GM12875 (cell line): Measurements from ENCODE around the gene MAPK8.

Experiments used
- H3K4me3 ChIP-seq: one replicate; pipeline ENCODE4 v1.5.1; 2011; ENCODE audit warnings: low read depth, low read length, control low read depth
- TF ChIP-seq, protein P1 (sequence below): IDR thresholded peaks from 2 replicates; pipeline ENCODE4 v1.5.1; 2011; ENCODE audit warnings: low read depth, mild to moderate bottlenecking, control low read depth, inconsistent platforms, low read length, moderate library complexity, borderline replicate concordance; ENCODE audit not compliant: insufficient read depth

MAPK8 gene

DNA sequence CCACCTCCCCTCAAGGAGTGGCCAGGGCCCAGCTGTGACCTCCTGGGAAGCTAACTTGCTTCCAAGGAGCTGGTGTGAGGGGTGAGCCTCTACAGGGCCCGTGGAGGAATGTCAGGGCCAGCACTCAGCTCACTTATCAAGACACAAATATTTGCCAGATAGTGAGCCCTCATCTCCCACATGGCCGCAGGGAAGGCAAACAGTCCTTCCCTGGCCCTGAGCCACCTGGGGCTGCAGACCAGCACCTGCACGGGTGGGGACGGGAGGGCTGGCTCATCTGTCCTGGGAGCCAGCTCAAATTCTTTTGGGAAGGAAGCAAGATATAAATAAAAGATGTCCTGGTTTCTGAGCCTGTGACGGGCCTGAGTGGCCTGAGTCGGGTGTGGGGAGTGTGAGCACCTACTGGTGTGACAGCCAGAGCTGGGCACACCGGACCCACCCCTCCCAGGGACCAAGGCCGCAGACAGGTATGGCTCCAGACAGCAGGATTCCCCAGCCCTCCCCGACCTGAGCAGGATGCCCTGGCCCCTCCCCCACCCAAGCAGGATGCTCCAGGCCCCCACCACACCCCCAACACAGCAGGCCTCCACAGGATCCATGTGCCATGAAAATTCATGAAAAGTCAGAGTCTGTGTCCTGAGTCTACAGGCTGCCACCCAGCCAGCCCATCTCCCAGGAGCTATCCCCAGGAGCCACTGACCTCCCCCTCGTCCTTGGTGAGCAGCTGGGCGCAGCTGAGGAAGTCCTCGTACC, 148.0 kb downstream of the MAPK8 start:
- TF ChIP-seq, protein P1, sequence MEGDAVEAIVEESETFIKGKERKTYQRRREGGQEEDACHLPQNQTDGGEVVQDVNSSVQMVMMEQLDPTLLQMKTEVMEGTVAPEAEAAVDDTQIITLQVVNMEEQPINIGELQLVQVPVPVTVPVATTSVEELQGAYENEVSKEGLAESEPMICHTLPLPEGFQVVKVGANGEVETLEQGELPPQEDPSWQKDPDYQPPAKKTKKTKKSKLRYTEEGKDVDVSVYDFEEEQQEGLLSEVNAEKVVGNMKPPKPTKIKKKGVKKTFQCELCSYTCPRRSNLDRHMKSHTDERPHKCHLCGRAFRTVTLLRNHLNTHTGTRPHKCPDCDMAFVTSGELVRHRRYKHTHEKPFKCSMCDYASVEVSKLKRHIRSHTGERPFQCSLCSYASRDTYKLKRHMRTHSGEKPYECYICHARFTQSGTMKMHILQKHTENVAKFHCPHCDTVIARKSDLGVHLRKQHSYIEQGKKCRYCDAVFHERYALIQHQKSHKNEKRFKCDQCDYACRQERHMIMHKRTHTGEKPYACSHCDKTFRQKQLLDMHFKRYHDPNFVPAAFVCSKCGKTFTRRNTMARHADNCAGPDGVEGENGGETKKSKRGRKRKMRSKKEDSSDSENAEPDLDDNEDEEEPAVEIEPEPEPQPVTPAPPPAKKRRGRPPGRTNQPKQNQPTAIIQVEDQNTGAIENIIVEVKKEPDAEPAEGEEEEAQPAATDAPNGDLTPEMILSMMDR = no peak
- H3K4me3 ChIP-seq = no peak overlapping the region

DNA sequence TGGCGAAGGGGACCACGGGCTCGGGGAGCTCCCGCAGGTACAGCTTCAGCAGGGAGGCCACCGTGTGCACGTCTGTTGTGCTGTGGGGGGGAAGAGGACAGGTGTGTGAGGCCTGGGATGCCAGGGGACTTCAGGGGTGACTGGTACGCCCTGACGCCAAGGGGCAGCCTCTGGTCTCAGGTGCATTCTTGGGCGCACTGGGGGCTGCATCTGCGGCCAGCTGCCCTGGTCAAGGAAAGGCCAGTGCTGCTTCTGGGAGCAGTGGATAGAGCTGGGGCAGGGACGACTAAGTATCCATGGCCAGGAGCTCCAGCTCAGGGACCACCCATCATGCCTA, 148.5 kb downstream of the MAPK8 start:
- TF ChIP-seq, protein P1 = no peak
- no peak overlapping the region for H3K4me3 ChIP-seq

DNA sequence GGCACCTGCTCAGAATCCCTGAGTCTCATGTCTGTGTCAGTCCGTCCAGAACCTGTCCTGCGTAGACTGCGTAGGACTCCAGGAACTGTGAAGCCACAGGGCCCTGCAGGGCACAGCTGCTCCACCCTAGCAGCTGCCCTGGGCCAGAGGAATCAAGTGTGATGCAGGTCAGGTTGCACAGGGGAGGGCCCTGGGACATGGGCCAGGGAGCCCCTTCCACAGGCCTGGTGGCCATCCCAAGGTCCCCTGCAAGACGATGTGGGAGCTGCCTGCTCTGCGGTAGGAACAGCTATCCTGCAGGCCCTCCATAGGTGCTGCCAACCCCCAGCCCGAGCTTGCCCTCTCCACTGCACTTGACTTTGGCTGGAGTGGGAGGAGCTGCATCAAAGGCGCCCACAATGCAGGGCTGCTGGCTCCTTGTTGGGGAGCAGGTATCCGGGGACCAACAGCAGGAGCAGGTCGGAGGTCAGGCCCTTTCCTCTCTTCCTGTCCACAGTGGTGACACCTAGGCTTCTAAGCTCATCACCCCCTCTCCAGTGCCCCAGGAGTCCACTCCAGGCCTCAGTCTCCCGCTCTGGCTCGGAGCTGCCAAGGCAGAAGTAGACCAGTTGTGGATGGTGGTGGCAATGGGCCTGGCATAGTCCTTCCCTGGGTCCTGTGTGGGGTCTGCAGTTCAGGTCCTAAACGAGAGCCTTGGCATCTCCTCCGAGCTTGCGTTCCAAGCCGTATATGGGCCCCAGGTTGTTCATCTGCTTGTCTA, 149.1 kb downstream of the MAPK8 start:
- H3K4me3 ChIP-seq = no peak overlapping the region
- TF ChIP-seq, protein P1 = no peak

- TF ChIP-seq, protein P1 = no peak
These were observed 149.9 kb downstream of the MAPK8 start for GRCh38 chr10:48456361-48456804.

GRCh38 chr10:48456808-48457761, 150.6 kb downstream of the MAPK8 start:
- TF ChIP-seq, protein P1 = no peak

More at GRCh38 chr10:48456361-48456804, 149.9 kb downstream of the MAPK8 start:
- no peak overlapping the region for H3K4me3 ChIP-seq

DNA sequence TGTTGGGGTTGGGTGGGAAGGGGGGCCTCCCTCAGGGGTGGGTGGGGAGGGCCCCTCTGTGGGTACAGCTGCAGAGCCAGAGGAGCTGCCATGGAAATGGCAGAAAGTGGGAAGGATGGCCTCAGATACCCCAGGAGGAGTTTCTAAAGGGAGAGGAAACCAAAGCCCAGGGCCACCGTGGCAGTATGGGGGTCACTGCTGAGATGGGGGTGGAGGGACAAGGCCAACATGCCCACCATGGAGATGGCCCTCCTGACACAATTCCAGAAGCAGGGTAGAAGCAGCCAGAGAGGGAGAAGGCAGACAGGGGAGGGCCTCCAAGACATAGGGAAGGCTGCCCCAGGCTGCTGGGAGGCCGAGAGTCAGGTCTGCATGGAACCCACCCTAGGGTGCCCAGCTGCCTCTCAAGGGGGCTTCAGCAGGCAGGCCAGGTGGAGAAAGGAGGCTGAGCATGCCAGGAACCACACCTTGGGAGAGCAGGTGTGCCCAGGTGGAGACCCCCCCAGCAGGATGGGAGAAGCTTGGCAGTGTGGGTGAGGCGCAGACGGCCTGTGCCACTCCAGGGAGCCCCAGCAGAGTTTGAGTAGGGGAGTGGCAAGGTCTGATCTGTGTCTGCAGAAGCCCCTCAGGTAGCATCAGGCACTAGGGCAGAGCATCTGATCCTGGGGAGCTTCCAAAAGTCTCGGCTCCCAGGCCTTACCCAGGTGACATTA, 151.6 kb downstream of the MAPK8 start:
- TF ChIP-seq, protein P1 = no peak
- no peak overlapping the region for H3K4me3 ChIP-seq

More at GRCh38 chr10:48456808-48457761, 150.6 kb downstream of the MAPK8 start:
- no peak overlapping the region for H3K4me3 ChIP-seq
